ENCODE data around the gene ARAP2.

ARAP2 gene

DNA sequence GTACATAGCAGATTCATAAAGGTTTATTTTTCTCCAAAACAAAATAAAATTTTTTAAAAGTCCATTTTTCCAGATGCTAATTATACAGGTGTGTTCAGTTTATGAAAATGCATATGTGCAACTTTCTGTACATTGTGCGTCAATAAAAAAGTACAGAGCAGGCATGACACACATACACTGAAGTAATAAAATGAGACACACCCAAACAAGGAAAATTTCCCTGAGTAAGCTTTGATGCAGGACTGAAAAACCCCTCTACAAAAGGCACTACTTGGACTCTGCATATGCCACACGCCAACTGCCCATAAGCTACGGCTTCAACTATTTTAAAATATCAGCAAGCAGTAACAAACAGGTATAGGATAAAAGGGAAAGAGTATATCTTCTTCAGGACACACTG, 13.8 kb downstream of the ARAP2 start:
- no peak for DNase-seq
- Histone ChIP-seq H3K36me3 (no peaks in the 10 kb centered on the region), H3K9me3 (ENCODE audit: severe bottlenecking) (no peaks in the 10 kb centered on the region), H3K27ac (no peak overlapping the region), H3K27me3 (ENCODE audit: insufficient read depth, low read depth, severe bottlenecking) (peaks cover 60% of the 10 kb centered on the region), H3K4me3 (ENCODE audit: low read depth, low read length) (no peak overlapping the region)
- TF ChIP-seq, protein P1, sequence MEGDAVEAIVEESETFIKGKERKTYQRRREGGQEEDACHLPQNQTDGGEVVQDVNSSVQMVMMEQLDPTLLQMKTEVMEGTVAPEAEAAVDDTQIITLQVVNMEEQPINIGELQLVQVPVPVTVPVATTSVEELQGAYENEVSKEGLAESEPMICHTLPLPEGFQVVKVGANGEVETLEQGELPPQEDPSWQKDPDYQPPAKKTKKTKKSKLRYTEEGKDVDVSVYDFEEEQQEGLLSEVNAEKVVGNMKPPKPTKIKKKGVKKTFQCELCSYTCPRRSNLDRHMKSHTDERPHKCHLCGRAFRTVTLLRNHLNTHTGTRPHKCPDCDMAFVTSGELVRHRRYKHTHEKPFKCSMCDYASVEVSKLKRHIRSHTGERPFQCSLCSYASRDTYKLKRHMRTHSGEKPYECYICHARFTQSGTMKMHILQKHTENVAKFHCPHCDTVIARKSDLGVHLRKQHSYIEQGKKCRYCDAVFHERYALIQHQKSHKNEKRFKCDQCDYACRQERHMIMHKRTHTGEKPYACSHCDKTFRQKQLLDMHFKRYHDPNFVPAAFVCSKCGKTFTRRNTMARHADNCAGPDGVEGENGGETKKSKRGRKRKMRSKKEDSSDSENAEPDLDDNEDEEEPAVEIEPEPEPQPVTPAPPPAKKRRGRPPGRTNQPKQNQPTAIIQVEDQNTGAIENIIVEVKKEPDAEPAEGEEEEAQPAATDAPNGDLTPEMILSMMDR (IDR thresholded peaks at IDR 0.05; ENCODE audit: low read depth, low read length), result no peak

DNA sequence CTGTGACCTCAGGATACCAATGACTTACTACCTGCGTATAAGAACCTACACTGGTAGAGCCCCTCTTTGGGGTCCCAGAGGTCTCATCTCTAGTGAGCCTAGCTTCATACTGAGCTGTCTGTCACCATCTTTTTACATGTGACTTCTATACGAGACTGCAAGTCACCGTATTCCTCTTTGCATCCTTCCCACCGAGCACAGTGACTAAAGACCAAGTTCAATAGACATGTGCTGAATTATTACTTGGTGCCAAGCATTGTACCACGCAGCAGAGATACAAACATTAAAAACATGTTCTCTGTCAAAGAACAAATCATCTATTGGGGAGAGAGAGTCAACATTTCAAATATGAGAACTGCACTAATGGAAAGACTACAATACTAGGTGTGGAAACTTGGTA, 16.4 kb downstream of the ARAP2 start:
- no peak for DNase-seq

DNA sequence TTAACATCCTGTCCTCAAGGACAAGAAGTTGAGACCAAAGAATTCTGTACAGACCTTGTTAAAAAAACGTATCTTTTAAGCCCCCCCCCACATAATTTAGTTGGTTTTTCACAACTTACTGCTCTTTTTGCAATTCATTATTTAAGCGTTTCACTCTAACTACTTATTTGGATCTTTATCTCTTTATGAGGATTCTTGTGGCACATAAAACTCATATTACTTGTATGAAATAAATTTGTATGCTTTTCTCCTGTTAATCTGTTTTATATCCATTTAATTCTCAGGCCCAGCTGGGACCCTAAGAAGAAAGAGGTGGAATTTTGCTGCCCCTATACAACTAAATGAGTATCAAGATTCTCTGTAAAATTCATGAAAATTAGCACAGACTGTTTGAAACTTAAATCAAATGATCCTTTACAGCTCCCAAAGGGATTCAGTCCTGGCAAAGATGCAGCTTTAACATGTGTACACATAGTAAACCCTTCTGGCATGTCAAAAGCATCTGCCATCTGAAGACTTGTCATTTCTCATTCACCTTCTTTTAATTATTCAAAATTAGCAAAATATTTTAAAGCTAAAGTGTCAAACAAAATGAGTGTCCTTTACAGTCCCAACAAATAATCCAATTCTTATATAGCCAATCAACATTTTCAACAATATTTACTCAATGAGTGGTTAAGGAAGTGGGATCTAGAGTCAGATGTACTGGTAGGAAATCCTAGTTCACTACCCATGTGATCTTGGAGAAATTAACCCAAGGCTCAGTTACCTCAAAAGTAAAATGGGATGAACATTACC, 17.7 kb downstream of the ARAP2 start:
- no peak for DNase-seq
- Histone ChIP-seq H3K36me3 (no peaks in the 10 kb centered on the region), H3K27ac (no peak overlapping the region)

More for the DNA sequence above, 16.4 kb downstream of the ARAP2 start:
- Histone ChIP-seq H3K27me3 (ENCODE audit: insufficient read depth, low read depth, severe bottlenecking) (peaks cover 39% of the 10 kb centered on the region), H3K9me3 (ENCODE audit: severe bottlenecking) (no peaks in the 10 kb centered on the region), H3K4me3 (ENCODE audit: low read depth, low read length) (no peak overlapping the region), H3K27ac (no peak overlapping the region), H3K36me3 (no peaks in the 10 kb centered on the region)
- TF ChIP-seq, protein P1 (IDR thresholded peaks at IDR 0.05; ENCODE audit: low read depth, low read length), result no peak

DNA sequence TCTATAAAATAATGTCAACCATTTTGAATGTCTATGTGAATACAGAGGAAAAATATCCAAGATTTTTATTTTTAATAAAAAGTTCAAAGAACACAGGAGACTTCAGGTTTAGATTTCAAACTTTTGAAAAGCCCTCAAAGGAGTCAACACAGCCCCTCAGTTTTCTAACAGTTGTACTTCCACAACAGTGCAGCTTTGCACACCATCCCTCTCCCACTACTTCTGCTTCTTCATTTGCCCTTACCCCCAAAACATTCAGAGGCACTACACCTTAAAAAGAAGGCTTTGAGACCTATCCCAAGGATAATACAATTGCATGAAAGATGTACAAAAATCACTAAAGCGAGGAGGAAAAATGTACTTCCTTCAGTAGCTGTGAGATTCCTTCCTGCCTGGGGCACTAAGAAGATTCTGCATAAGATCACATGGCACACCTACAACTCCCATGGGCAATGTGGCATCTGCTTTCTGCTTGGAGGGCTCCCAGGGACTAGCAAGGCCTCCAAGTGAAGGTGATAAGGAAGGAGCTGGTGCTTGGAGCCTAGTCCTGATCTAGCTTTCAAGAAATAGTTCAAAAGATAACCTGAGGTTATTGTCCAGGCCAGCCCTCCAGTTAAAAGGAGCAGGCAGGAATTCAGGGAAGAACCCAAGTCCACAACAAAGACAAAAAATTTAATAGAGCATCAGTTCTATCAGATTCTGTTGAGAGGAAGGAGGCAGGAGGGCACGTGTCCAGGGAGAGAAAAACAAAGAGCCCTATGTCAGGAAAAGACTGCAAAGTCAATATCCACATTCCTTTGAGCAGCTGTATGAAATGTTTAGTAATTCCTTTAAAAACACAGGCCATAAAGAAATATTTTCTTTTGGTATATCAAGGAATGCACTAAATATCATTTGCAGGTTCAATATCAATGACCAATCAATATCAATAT, 19.1 kb downstream of the ARAP2 start:
- H3K9me3 ChIP-seq (ENCODE audit: severe bottlenecking), result no peaks in the 10 kb centered on the region
- no peak overlapping the region for H3K4me3 ChIP-seq (ENCODE audit: low read depth, low read length)
- H3K36me3 ChIP-seq, result no peaks in the 10 kb centered on the region
- DNase-seq, result no peak
- TF ChIP-seq, protein P1 (IDR thresholded peaks at IDR 0.05; ENCODE audit: low read depth, low read length), result no peak
- peaks cover 33% of the 10 kb centered on the region for H3K27me3 ChIP-seq (ENCODE audit: insufficient read depth, low read depth, severe bottlenecking)
- H3K27ac ChIP-seq, result no peak overlapping the region

More for the DNA sequence above, 17.7 kb downstream of the ARAP2 start:
- no peak overlapping the region for H3K4me3 ChIP-seq (ENCODE audit: low read depth, low read length)
- H3K27me3 ChIP-seq (ENCODE audit: insufficient read depth, low read depth, severe bottlenecking), result peaks cover 32% of the 10 kb centered on the region
- no peaks in the 10 kb centered on the region for H3K9me3 ChIP-seq (ENCODE audit: severe bottlenecking)
- TF ChIP-seq, protein P1 (IDR thresholded peaks at IDR 0.05; ENCODE audit: low read depth, low read length), result no peak

DNA sequence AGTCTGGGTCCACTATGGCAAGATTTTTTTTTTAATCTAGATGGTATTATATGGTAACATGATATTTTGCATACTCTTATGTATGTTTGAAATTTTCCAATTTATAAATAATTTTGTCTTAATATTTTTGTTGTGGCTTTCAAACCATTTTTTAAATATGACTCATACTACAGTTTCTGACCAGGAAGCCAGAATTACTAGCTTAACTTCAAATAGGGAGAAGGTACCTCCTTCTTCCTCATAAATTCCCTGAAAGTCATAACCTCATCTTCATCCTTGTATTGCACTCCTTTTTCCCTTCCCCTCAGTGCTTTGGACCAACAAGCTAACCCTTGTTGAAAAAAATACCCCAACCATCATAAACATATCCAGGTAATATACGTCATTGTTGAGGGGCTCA, 21.6 kb downstream of the ARAP2 start:
- no peak overlapping the region for H3K4me3 ChIP-seq (ENCODE audit: low read depth, low read length)
- no peaks in the 10 kb centered on the region for H3K36me3 ChIP-seq
- no peaks in the 10 kb centered on the region for H3K9me3 ChIP-seq (ENCODE audit: severe bottlenecking)
- no peak for DNase-seq
- peaks cover 22% of the 10 kb centered on the region for H3K27me3 ChIP-seq (ENCODE audit: insufficient read depth, low read depth, severe bottlenecking)
- no peak overlapping the region for H3K27ac ChIP-seq
- TF ChIP-seq, protein P1 (IDR thresholded peaks at IDR 0.05; ENCODE audit: low read depth, low read length), result no peak

All from WERI-Rb-1 (cell line).